Adipose tissue (tissue), 3 donors: ENCODE measurements around the gene FARSB. TPM values are rescaled to one million over a fixed set of nuclear protein-coding genes. Genes with fewer than 3 reads are reported as not detected.

Source experiments
- H3K27ac ChIP-seq: one replicate; pipeline ENCODE4 v1.5.1; 2013; ENCODE audit warnings: low read depth, low read length
- WGBS, 3 donors: extraction: QIAGEN DNeasy Blood & Tissue Kit; methylation state at CpG; one replicate each; pipeline ENCODE4 v1.1.7; 2013; 5-methylcytosine and 5-hydroxymethylcytosine counted together
- polyA plus RNA-seq, 3 donors: library from polyadenylated mRNA; stranded (reverse); fragments of 200-250 nt; gene quantifications; one replicate each; pipeline ENCODE4 v1.2.3, GENCODE V29; 2013
- donor health status: healthy with polysubstance abuse.
- donor health status: Bipolar disorder and iron deficiency.
- donor health status: healthy.

FARSB gene
- polyA plus RNA-seq, 3 donors, result 9.1 to 14.3 (median 11.9) TPM

- 66 to 76% (median 71%) methylated on average over 9 of the region's 9 CpGs for WGBS, 3 donors
- H3K27ac ChIP-seq, result no peak overlapping the region
These were observed 14.5 kb upstream of the FARSB start for GRCh38 chr2:222670191-222671038.

GRCh38 chr2:222669353-222669752 lies 13.5 kb upstream of the FARSB start:
- no peak overlapping the region for H3K27ac ChIP-seq
- 75 to 85% (median 82%) methylated on average over 4 of the region's 4 CpGs for WGBS, 3 donors

- H3K27ac ChIP-seq, result no peak overlapping the region
- WGBS, 3 donors, result 90 to 93% (median 93%) methylated on average over 3 of the region's 3 CpGs
These were observed 12.7 kb upstream of the FARSB start for GRCh38 chr2:222668494-222669154.

GRCh38 chr2:222663479-222663878 lies 7.6 kb upstream of the FARSB start:
- 59 to 72% (median 64%) methylated on average over 3 of the region's 3 CpGs for whole genome bisulfite sequencing, 3 donors

GRCh38 chr2:222656526-222657446 lies 894 bp upstream of the FARSB start:
- H3K27ac ChIP-seq, result no peak overlapping the region
- WGBS, 3 donors, result 19 to 24% (median 22%) methylated on average over 13 of the region's 13 CpGs

More at GRCh38 chr2:222663479-222663878, 7.6 kb upstream of the FARSB start:
- H3K27ac ChIP-seq, result no peak overlapping the region

- no peak overlapping the region for H3K27ac ChIP-seq
These were observed 2.6 kb downstream of the FARSB start for GRCh38 chr2:222653280-222653679.

GRCh38 chr2:222652491-222653255 lies 3.2 kb downstream of the FARSB start:
- 71 to 73% (median 71%) methylated on average over 8 of the region's 8 CpGs for WGBS, 3 donors
- no peak overlapping the region for H3K27ac ChIP-seq

- 89 to 94% (median 93%) methylated on average over 4 of the region's 4 CpGs for WGBS, 3 donors
- H3K27ac ChIP-seq, result no peak overlapping the region
These were observed 4.0 kb downstream of the FARSB start for GRCh38 chr2:222651718-222652418.

- H3K27ac ChIP-seq, result no peak overlapping the region
These were observed 6.1 kb downstream of the FARSB start for GRCh38 chr2:222649801-222650200.

GRCh38 chr2:222646008-222646407 lies 9.9 kb downstream of the FARSB start:
- WGBS, 3 donors, result 88 to 92% (median 90%) methylated on average over 3 of the region's 3 CpGs
- no peak overlapping the region for H3K27ac ChIP-seq

More at GRCh38 chr2:222649801-222650200, 6.1 kb downstream of the FARSB start:
- whole genome bisulfite sequencing, 3 donors, result 93 to 96% (median 96%) methylated on average over 3 of the region's 3 CpGs

GRCh38 chr2:222643134-222643533 lies 12.8 kb downstream of the FARSB start:
- H3K27ac ChIP-seq, result no peak overlapping the region
- WGBS, 3 donors, result 88 to 98% (median 96%) methylated on average over 1 of the region's 1 CpG

- 89 to 97% (median 95%) methylated on average over 2 of the region's 2 CpGs for WGBS, 3 donors
- H3K27ac ChIP-seq, result no peak overlapping the region
These were observed 14.6 kb downstream of the FARSB start for GRCh38 chr2:222641336-222641735.

- H3K27ac ChIP-seq, result no peak overlapping the region
- WGBS, 3 donors, result 33 to 90% (median 71%) methylated on average over 1 of the region's 1 CpG
These were observed 18.8 kb downstream of the FARSB start for GRCh38 chr2:222637067-222637466.

GRCh38 chr2:222635295-222635694 lies 20.6 kb downstream of the FARSB start:
- 89 to 97% (median 93%) methylated on average over 1 of the region's 1 CpG for WGBS, 3 donors
- H3K27ac ChIP-seq, result no peak overlapping the region

- 90 to 96% (median 92%) methylated on average over 5 of the region's 5 CpGs for WGBS, 3 donors
- no peak overlapping the region for H3K27ac ChIP-seq
These were observed 28.1 kb downstream of the FARSB start for GRCh38 chr2:222627764-222628163.

GRCh38 chr2:222623756-222624309 lies 32.1 kb downstream of the FARSB start:
- 83 to 87% (median 85%) methylated on average over 6 of the region's 6 CpGs for WGBS, 3 donors
- H3K27ac ChIP-seq, result no peak overlapping the region

- 70 to 100% (median 72%) methylated on average over 2 of the region's 2 CpGs for WGBS, 3 donors
- no peak overlapping the region for H3K27ac ChIP-seq
These were observed 33.0 kb downstream of the FARSB start for GRCh38 chr2:222622910-222623309.
